Measurements from ENCODE around the gene TCEAL5.
"Not testable (repeated sequence)": the region's sequence is repeated elsewhere in the genome, so short reads cannot be mapped to it uniquely, and the experiment has no call there.

TCEAL5 gene

GRCh38 chrX:103276581-103277002 is at the start of gene TCEAL5:
Gene TCEAL5, minus strand, starts transcription at chrX:103276750. Its CDS starts 2,187 bp downstream, at chrX:103274563.
- Histone ChIP-seq H3K4me2 (no peak within 1 kb of the TSS), H3K4me1 (no peaks in the 10 kb centered on the region), H3K4me3 (no peak within 1 kb of the TSS), H4K20me1 (no peaks in the 10 kb centered on the region; a peak in 1 of 22 replicates), H3K36me3 (no peaks in the 10 kb centered on the region), H3K9me3 (replicated peaks in 1 of 11) (no peaks in the 10 kb centered on the region; a peak in 1 of 22 replicates), H3K27ac (no peak within 1 kb of the TSS), H3K9ac (no peak within 1 kb of the TSS), H3K27me3 (peaks cover 0 to 39% (median 21%) of the 10 kb centered on the region in 11 experiments; a peak in 15 of 22 replicates)
- no peak for TF ChIP-seq Cebpa-rat (IDR thresholded peaks at IDR 0.05)

- TF ChIP-seq Cebpa-rat (IDR thresholded peaks at IDR 0.05) = no peak
- H4K20me1 ChIP-seq = no peaks in the 10 kb centered on the region
- no peak overlapping the region for H3K4me3 ChIP-seq
- no peaks in the 10 kb centered on the region for H3K4me1 ChIP-seq
- H3K9me3 ChIP-seq (replicated peaks in 1 of 11) = peaks cover 7 to 15% (median 11%) of the 10 kb centered on the region in 11 experiments; a peak in 16 of 22 replicates
- H3K4me2 ChIP-seq = no peak overlapping the region
- peaks cover 0 to 32% (median 7%) of the 10 kb centered on the region in 11 experiments; a peak in 11 of 22 replicates for H3K27me3 ChIP-seq
- H3K36me3 ChIP-seq = no peaks in the 10 kb centered on the region
- no peak overlapping the region for H3K9ac ChIP-seq
- no peak overlapping the region for H3K27ac ChIP-seq
Measured at GRCh38 chrX:103311399-103311780, 34.8 kb upstream of the TCEAL5 start.

- no peaks in the 10 kb centered on the region for H3K36me3 ChIP-seq
- no peak within 1 kb of the TSS for H3K4me3 ChIP-seq
- H3K4me1 ChIP-seq = no peaks in the 10 kb centered on the region
- no peaks in the 10 kb centered on the region for H4K20me1 ChIP-seq
- no peak within 1 kb of the TSS for H3K4me2 ChIP-seq
- TF ChIP-seq Cebpa-rat (IDR thresholded peaks at IDR 0.05) = no peak
- no peak within 1 kb of the TSS for H3K27ac ChIP-seq
- peaks cover 7 to 15% (median 11%) of the 10 kb centered on the region in 11 experiments; a peak in 16 of 22 replicates for H3K9me3 ChIP-seq (replicated peaks in 1 of 11)
- no peak within 1 kb of the TSS for H3K9ac ChIP-seq
- H3K27me3 ChIP-seq = peaks cover 0 to 32% (median 7%) of the 10 kb centered on the region in 11 experiments; a peak in 11 of 22 replicates
Measured at GRCh38 chrX:103310555-103311398, 34.2 kb upstream of the TCEAL5 start, which contains the start of gene BEX2. Gene BEX2, minus strand, starts transcription at chrX:103310990. Its CDS starts 1,014 bp downstream, at chrX:103309976.

GRCh38 chrX:103309860-103310554 is 33.5 kb upstream of the TCEAL5 start:
- no peak overlapping the region for H3K9ac ChIP-seq
- H3K4me3 ChIP-seq = no peak overlapping the region
- H3K9me3 ChIP-seq (replicated peaks in 1 of 11) = peaks cover 7 to 15% (median 11%) of the 10 kb centered on the region in 11 experiments; a peak in 16 of 22 replicates
- TF ChIP-seq Cebpa-rat (IDR thresholded peaks at IDR 0.05) = no peak
- H3K4me1 ChIP-seq = no peaks in the 10 kb centered on the region
- H3K36me3 ChIP-seq = no peaks in the 10 kb centered on the region
- H3K27ac ChIP-seq = no peak overlapping the region
- H4K20me1 ChIP-seq = no peaks in the 10 kb centered on the region
- peaks cover 0 to 32% (median 7%) of the 10 kb centered on the region in 11 experiments; a peak in 11 of 22 replicates for H3K27me3 ChIP-seq
- H3K4me2 ChIP-seq = no peak overlapping the region

GRCh38 chrX:103305666-103306065 is 29.1 kb upstream of the TCEAL5 start:
- not testable (repeated sequence) for H3K9ac ChIP-seq, H3K27ac ChIP-seq, H4K20me1 ChIP-seq, H3K4me1 ChIP-seq, H3K4me2 ChIP-seq, H3K4me3 ChIP-seq, H3K36me3 ChIP-seq, H3K27me3 ChIP-seq
- H3K9me3 ChIP-seq (replicated peaks in 1 of 11) = peaks cover 4 to 10% (median 7%) of the 10 kb centered on the region in 11 experiments; a peak in 16 of 22 replicates

- H3K27ac ChIP-seq = no peak overlapping the region
- no peak for TF ChIP-seq Cebpa-rat (IDR thresholded peaks at IDR 0.05)
- no peaks in the 10 kb centered on the region for H3K36me3 ChIP-seq
- no peak overlapping the region for H3K4me3 ChIP-seq
- no peak overlapping the region for H3K4me2 ChIP-seq
- no peak overlapping the region for H3K9ac ChIP-seq
- no peaks in the 10 kb centered on the region for H3K4me1 ChIP-seq
- peaks cover 0 to under 1% (median 0%) of the 10 kb centered on the region in 11 experiments; a peak in 1 of 22 replicates for H3K9me3 ChIP-seq (replicated peaks in 1 of 11)
- H4K20me1 ChIP-seq = no peaks in the 10 kb centered on the region
- H3K27me3 ChIP-seq = peaks cover 0 to 10% (median 4%) of the 10 kb centered on the region in 11 experiments; a peak in 4 of 22 replicates
Measured at GRCh38 chrX:103304705-103305104, 28.2 kb upstream of the TCEAL5 start.

- H3K4me1 ChIP-seq = no peaks in the 10 kb centered on the region
- no peak overlapping the region for H3K27ac ChIP-seq
- H3K4me2 ChIP-seq = no peak overlapping the region
- no peak for TF ChIP-seq Cebpa-rat (IDR thresholded peaks at IDR 0.05)
- no peaks in the 10 kb centered on the region for H3K36me3 ChIP-seq
- peaks cover 0 to 9% (median 6%) of the 10 kb centered on the region in 11 experiments; a peak in 17 of 22 replicates for H3K9me3 ChIP-seq (replicated peaks in 1 of 11)
- H3K4me3 ChIP-seq = no peak overlapping the region
- H4K20me1 ChIP-seq = no peaks in the 10 kb centered on the region
- H3K9ac ChIP-seq = no peak overlapping the region
- H3K27me3 ChIP-seq = peaks cover 0 to 22% (median 6%) of the 10 kb centered on the region in 11 experiments; a peak in 12 of 22 replicates
Measured at GRCh38 chrX:103293118-103293517, 16.6 kb upstream of the TCEAL5 start.

GRCh38 chrX:103279624-103280023 is 3.1 kb upstream of the TCEAL5 start:
- H3K4me2 ChIP-seq = no peak overlapping the region
- TF ChIP-seq Cebpa-rat (IDR thresholded peaks at IDR 0.05) = no peak
- H3K9ac ChIP-seq = no peak overlapping the region
- H3K4me3 ChIP-seq = no peak overlapping the region
- H3K4me1 ChIP-seq = no peaks in the 10 kb centered on the region
- no peaks in the 10 kb centered on the region; a peak in 1 of 22 replicates for H4K20me1 ChIP-seq
- peaks cover 0 to 38% (median 21%) of the 10 kb centered on the region in 11 experiments; a peak in 15 of 22 replicates for H3K27me3 ChIP-seq
- H3K36me3 ChIP-seq = no peaks in the 10 kb centered on the region
- H3K27ac ChIP-seq = no peak overlapping the region
- peaks cover 0 to 10% (median 0%) of the 10 kb centered on the region in 11 experiments; a peak in 4 of 22 replicates for H3K9me3 ChIP-seq (replicated peaks in 1 of 11)

GRCh38 chrX:103275947-103276567 is 493 bp downstream of the TCEAL5 start:
- Histone ChIP-seq H4K20me1 (no peaks in the 10 kb centered on the region; a peak in 1 of 22 replicates), H3K9ac (no peak overlapping the region), H3K4me1 (no peaks in the 10 kb centered on the region), H3K4me3 (no peak overlapping the region), H3K36me3 (no peaks in the 10 kb centered on the region), H3K4me2 (no peak overlapping the region), H3K27me3 (peaks cover 0 to 39% (median 22%) of the 10 kb centered on the region in 11 experiments; a peak in 15 of 22 replicates), H3K9me3 (replicated peaks in 1 of 11) (no peaks in the 10 kb centered on the region), H3K27ac (no peak overlapping the region)
- no peak for TF ChIP-seq Cebpa-rat (IDR thresholded peaks at IDR 0.05)
